A673 (cell line): ENCODE data around the gene SPATS2. TPM values are rescaled to one million over a fixed set of nuclear protein-coding genes. Genes with fewer than 3 reads are reported as not detected.

Source experiments
- BruUV-seq: library from RNA; stranded (reverse); fragments of 400-500 nt; replicated peaks from 2 replicates; lab custom pipeline; 2021; lab: Mats Ljungman, UMichigan
- CTCF ChIA-PET: fragments of 300-600 bp; sonication (Branson Sonifier 250); formaldehyde crosslinking; loops from one replicate; lab custom pipeline; 2022; ENCODE audit warnings: antibody characterized with exemption; lab: Charles Lee
- POLR2A ChIA-PET: fragments of 300-600 bp; sonication (Branson Sonifier 250); formaldehyde crosslinking; loops from one replicate; lab custom pipeline; 2022; ENCODE audit warnings: antibody characterized with exemption; ENCODE audit not compliant: low non-redundant PET; lab: Charles Lee
- DNase-seq: peaks from one replicate; pipeline ENCODE4 v3.0.0-alpha.2; 2015; ENCODE audit warnings: low spot score
- H3K27ac ChIP-seq: fragments of 200-600 bp; sonication (generic); 2 replicates; pipeline ENCODE4 v1.5.1; 2016; ENCODE audit warnings: mixed run types, low read depth, mild to moderate bottlenecking, mixed read lengths, antibody characterized with exemption, low read length; ENCODE audit not compliant: poor library complexity, severe bottlenecking
- H3K27me3 ChIP-seq: fragments of 200-600 bp; sonication (generic); replicated peaks from 2 replicates; pipeline ENCODE4 v1.6.1; 2017; ENCODE audit warnings: mixed run types, low read depth, mild to moderate bottlenecking, mixed read lengths, antibody characterized with exemption, low read length; ENCODE audit not compliant: insufficient read depth, poor library complexity
- H3K36me3 ChIP-seq: fragments of 200-600 bp; sonication (generic); 2 replicates; pipeline ENCODE4 v1.6.1; 2016; ENCODE audit warnings: mixed run types, mild to moderate bottlenecking, mixed read lengths, antibody characterized with exemption, low read length; ENCODE audit not compliant: insufficient read depth, poor library complexity, severe bottlenecking
- H3K4me1 ChIP-seq: fragments of 200-600 bp; sonication (generic); 2 replicates; pipeline ENCODE4 v1.6.1; 2017; ENCODE audit warnings: mixed run types, mild to moderate bottlenecking, mixed read lengths, antibody characterized with exemption, low read length; ENCODE audit not compliant: insufficient read depth, poor library complexity, severe bottlenecking
- H3K4me3 ChIP-seq: fragments of 200-600 bp; sonication (generic); 2 replicates; pipeline ENCODE4 v1.5.1; 2016; ENCODE audit warnings: low read depth, mixed run types, mild to moderate bottlenecking, mixed read lengths, low read length; ENCODE audit not compliant: poor library complexity, severe bottlenecking
- H3K9me3 ChIP-seq: fragments of 200-600 bp; sonication (generic); 2 replicates; pipeline ENCODE4 v1.6.1; 2016; ENCODE audit warnings: mixed run types, low read depth, mild to moderate bottlenecking, mixed read lengths, antibody characterized with exemption, low read length; ENCODE audit not compliant: poor library complexity, severe bottlenecking
- CTCF ChIP-seq: fragments of 300-800, 200-600 bp; sonication (generic); conservative IDR thresholded peaks from 2 replicates; pipeline ENCODE4 v1.5.1; 2017; ENCODE audit warnings: low read depth, mild to moderate bottlenecking, antibody characterized with exemption, low read length, moderate library complexity, mixed read lengths
- EZH2 ChIP-seq: fragments of 200-600 bp; sonication (generic); IDR thresholded peaks from 2 replicates; pipeline ENCODE4 v1.6.1; 2017; ENCODE audit warnings: borderline replicate concordance, low read depth, mild to moderate bottlenecking, mixed read lengths, antibody characterized with exemption, low read length; ENCODE audit not compliant: poor library complexity, severe bottlenecking
- intact Hi-C: fragments of 100-400 bp; cut with micrococcal nuclease; formaldehyde crosslinking; loops from one replicate; pipeline ENCODE4 v1.10.0; 2022; ENCODE audit not compliant: unreplicated experiment
- total RNA-seq: library from RNA; stranded (reverse); gene quantifications from 2 replicates; pipeline ENCODE4 v1.2.3, GENCODE V29; 2021

Gene SPATS2
- total RNA-seq, 1 experiment from 2014 or later = 82.8 TPM

GRCh38 chr12:49527361-49528130, 160.3 kb downstream of the SPATS2 start:
- no TSS peak for BruUV-seq
- no peaks in the 10 kb centered on the region for H3K4me1 ChIP-seq

DNA sequence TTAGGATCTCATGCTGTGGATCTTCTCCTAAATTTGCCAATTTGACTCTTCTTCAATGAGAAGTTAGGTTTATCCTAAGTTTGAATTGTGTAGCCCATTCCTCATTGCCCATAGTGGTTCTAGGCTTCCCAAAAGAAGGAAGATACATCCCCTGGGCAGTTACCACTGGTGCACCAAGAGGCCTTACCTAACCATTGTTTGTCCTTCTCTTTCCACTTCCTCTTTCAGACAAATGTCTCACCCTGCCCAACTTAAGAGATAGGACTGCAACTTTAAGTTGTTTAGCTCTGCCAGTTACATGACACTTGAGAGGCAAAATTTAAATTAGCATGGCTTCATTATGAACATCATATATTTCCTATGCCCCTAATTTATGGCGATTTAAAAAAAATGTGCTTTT, 162.2 kb downstream of the SPATS2 start:
- H3K4me1 ChIP-seq = no peaks in the 10 kb centered on the region
- BruUV-seq = no TSS peak
- TF ChIP-seq EZH2 (no peak), CTCF (no peak)
- intact Hi-C loops = no loop called here
- H3K36me3 ChIP-seq = peaks cover 25% of the 10 kb centered on the region
- no peaks in the 10 kb centered on the region for H3K27me3 ChIP-seq
- CTCF ChIA-PET = no interaction called here
- H3K4me3 ChIP-seq = no peak overlapping the region
- no peak overlapping the region for H3K27ac ChIP-seq
- POLR2A ChIA-PET = no interaction called here
- H3K9me3 ChIP-seq = no peaks in the 10 kb centered on the region
- DNase-seq = no peak

More at GRCh38 chr12:49527361-49528130, 160.3 kb downstream of the SPATS2 start:
- no peak for DNase-seq
- H3K9me3 ChIP-seq = no peaks in the 10 kb centered on the region
- intact Hi-C loops = no loop called here
- H3K36me3 ChIP-seq = peaks cover 38% of the 10 kb centered on the region
- ChIA-PET POLR2A (interaction anchor here (0.8 kb wide), 1 partner anchor 124 kb away, joined by 3 read pairs; no protein-coding TSS in a partner anchor), CTCF (interaction anchor here (0.6 kb wide), 1 partner anchor 264 kb away, joined by 4 read pairs; no protein-coding TSS in a partner anchor)
- TF ChIP-seq EZH2 (no peak), CTCF (no peak)
- no peaks in the 10 kb centered on the region for H3K27me3 ChIP-seq
- no peak overlapping the region for H3K4me3 ChIP-seq
- no peak overlapping the region for H3K27ac ChIP-seq

DNA sequence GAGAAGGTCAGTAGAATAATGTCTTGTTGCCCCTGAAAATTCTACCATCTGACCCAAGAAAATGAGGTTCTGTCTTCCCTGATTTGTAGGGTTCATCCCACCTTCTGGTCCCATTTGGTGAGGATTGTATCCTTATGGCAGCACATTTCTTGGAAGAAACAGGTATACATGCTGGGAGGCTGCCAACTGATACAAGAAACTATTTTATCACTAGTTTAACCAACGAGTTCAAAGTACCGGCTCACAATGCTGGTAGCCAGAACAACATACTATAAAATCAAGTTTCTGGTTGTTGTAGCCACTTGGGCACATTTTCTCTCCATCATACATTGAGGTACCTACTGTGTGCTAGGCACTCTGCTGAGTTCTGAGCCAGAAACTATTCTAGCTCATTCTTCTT, 164.5 kb downstream of the SPATS2 start:
- no peak for DNase-seq
- CTCF ChIA-PET = no interaction called here
- Histone ChIP-seq H3K27me3 (no peaks in the 10 kb centered on the region), H3K27ac (no peak overlapping the region), H3K9me3 (no peaks in the 10 kb centered on the region), H3K4me1 (no peaks in the 10 kb centered on the region), H3K4me3 (no peak overlapping the region), H3K36me3 (peaks cover 5% of the 10 kb centered on the region)
- TF ChIP-seq EZH2 (no peak), CTCF (no peak)
- BruUV-seq = no TSS peak
- intact Hi-C loops = no loop called here
- POLR2A ChIA-PET = no interaction called here
